Neural progenitor cell (in vitro differentiated cells): ENCODE data around the gene MAGI3. TPM values are rescaled to one million over a fixed set of nuclear protein-coding genes. Genes with fewer than 3 reads are reported as not detected.

Experiments used
- DNase-seq: peaks from one replicate; pipeline ENCODE4 v3.0.0-alpha.2; 2016; ENCODE audit warnings: low spot score
- H2AFZ ChIP-seq: fragments of 200-600 bp; sonication (generic); replicated peaks from 2 replicates; pipeline ENCODE4 v1.6.1; 2016; ENCODE audit warnings: antibody characterized with exemption
- H3F3A ChIP-seq: fragments of 200-600 bp; sonication (generic); 2 replicates; pipeline ENCODE4 v1.6.1; 2016; ENCODE audit warnings: antibody characterized with exemption, low read depth
- H3K27ac ChIP-seq: fragments of 200-600 bp; sonication (generic); 2 replicates; pipeline ENCODE4 v1.5.1; 2016; ENCODE audit warnings: mild to moderate bottlenecking
- H3K27me3 ChIP-seq: fragments of 200-600 bp; sonication (generic); 2 replicates; pipeline ENCODE4 v1.6.1; 2016; ENCODE audit warnings: mild to moderate bottlenecking, moderate library complexity
- H3K36me3 ChIP-seq: fragments of 200-600 bp; sonication (generic); 2 replicates; pipeline ENCODE4 v1.5.1; 2016
- H3K4me1 ChIP-seq: fragments of 200-600 bp; sonication (generic); 2 replicates; pipeline ENCODE4 v1.6.1; 2016; ENCODE audit warnings: mixed run types
- H3K4me2 ChIP-seq: fragments of 200-600 bp; sonication (generic); 2 replicates; pipeline ENCODE4 v1.6.1; 2016
- H3K4me3 ChIP-seq: fragments of 200-600 bp; sonication (generic); 2 replicates; pipeline ENCODE4 v1.5.1; 2016
- H3K79me2 ChIP-seq: fragments of 200-600 bp; sonication (generic); 2 replicates; pipeline ENCODE4 v1.6.1; 2016; ENCODE audit warnings: low read depth
- H3K9ac ChIP-seq: fragments of 200-600 bp; sonication (generic); 2 replicates; pipeline ENCODE4 v1.6.1; 2016
- H3K9me3 ChIP-seq: fragments of 200-600 bp; sonication (generic); 2 replicates; pipeline ENCODE4 v1.5.1; 2016; ENCODE audit warnings: low read depth
- H4K20me1 ChIP-seq: fragments of 200-600 bp; sonication (generic); 2 replicates; pipeline ENCODE4 v1.6.1; 2016; ENCODE audit warnings: low read depth
- H3K27ac Mint-ChIP-seq: 3 replicates; pipeline ENCODE4 v1.8.0; 2021; ENCODE audit warnings: mixed read lengths
- H3K27me3 Mint-ChIP-seq: 2 replicates; pipeline ENCODE4 v1.8.0; 2022; ENCODE audit warnings: low read depth, mild to moderate bottlenecking, inconsistent platforms, moderate library complexity, mixed read lengths; ENCODE audit not compliant: insufficient read depth
- H3K36me3 Mint-ChIP-seq: 3 replicates; pipeline ENCODE4 v1.8.0; 2021; ENCODE audit warnings: mixed read lengths
- H3K4me1 Mint-ChIP-seq: 3 replicates; pipeline ENCODE4 v1.8.0; 2021; ENCODE audit warnings: mixed read lengths
- H3K4me3 Mint-ChIP-seq: 3 replicates; pipeline ENCODE4 v1.8.0; 2021; ENCODE audit warnings: mild to moderate bottlenecking, moderate library complexity, mixed read lengths
- H3K9me3 Mint-ChIP-seq: 3 replicates; pipeline ENCODE4 v1.8.0; 2020; ENCODE audit warnings: mixed read lengths
- CTCF ChIP-seq: fragments of 200-600 bp; sonication (generic); IDR thresholded peaks from 2 replicates; pipeline ENCODE4 v1.5.1; 2017; ENCODE audit warnings: antibody characterized with exemption, mild to moderate bottlenecking
- EZH2 ChIP-seq: fragments of 200-600 bp; sonication (generic); IDR thresholded peaks from 2 replicates; pipeline ENCODE4 v1.6.1; 2017; ENCODE audit warnings: antibody characterized with exemption, mild to moderate bottlenecking, moderate library complexity
- EZH2phosphoT487 ChIP-seq: fragments of 200-600 bp; sonication (generic); IDR thresholded peaks from 2 replicates; pipeline ENCODE4 v1.6.1; 2017; ENCODE audit warnings: antibody characterized with exemption
- total RNA-seq: library from RNA; depleted of rRNA; stranded (reverse); fragments of >200 nt; gene quantifications from 2 replicates; pipeline ENCODE4 v1.2.3, GENCODE V29; 2015; ENCODE audit warnings: low replicate concordance

MAGI3 gene
- total RNA-seq, 1 donor from 2014 or later = 26.9 TPM

- no peak overlapping the region for H3K4me2 ChIP-seq
- no peak overlapping the region for H3K4me3 ChIP-seq
- no peaks in the 10 kb centered on the region for H3K4me1 Mint-ChIP-seq
- no peaks in the 10 kb centered on the region for H3K27me3 ChIP-seq
- no peak overlapping the region for H2AFZ ChIP-seq
- H3F3A ChIP-seq = no peaks in the 10 kb centered on the region
- no peaks in the 10 kb centered on the region for H3K27me3 Mint-ChIP-seq
- H3K36me3 ChIP-seq = no peaks in the 10 kb centered on the region
- H3K27ac Mint-ChIP-seq = no peak overlapping the region
- H3K4me1 ChIP-seq = no peaks in the 10 kb centered on the region
- no peak overlapping the region for H3K27ac ChIP-seq
- TF ChIP-seq CTCF = no peak
- TF ChIP-seq EZH2 = no peak
- TF ChIP-seq EZH2phosphoT487 = no peak
- no peak overlapping the region for H3K9ac ChIP-seq
- H3K9me3 ChIP-seq = no peaks in the 10 kb centered on the region
- H3K9me3 Mint-ChIP-seq = no peaks in the 10 kb centered on the region
- H3K4me3 Mint-ChIP-seq = no peak overlapping the region
- no peak for DNase-seq
- H3K79me2 ChIP-seq = peaks cover 9% of the 10 kb centered on the region
- no peaks in the 10 kb centered on the region for H4K20me1 ChIP-seq
- no peaks in the 10 kb centered on the region for H3K36me3 Mint-ChIP-seq
Measured at GRCh38 chr1:113434874-113435175, 44.5 kb downstream of the MAGI3 start.

- no peak for DNase-seq
- Mint-ChIP-seq H3K9me3 (no peaks in the 10 kb centered on the region), H3K27me3 (no peaks in the 10 kb centered on the region), H3K36me3 (no peaks in the 10 kb centered on the region), H3K4me1 (peaks cover 3% of the 10 kb centered on the region), H3K27ac (no peak overlapping the region), H3K4me3 (no peak overlapping the region)
- Histone ChIP-seq H3K27ac (no peak overlapping the region), H3K79me2 (peaks cover 12% of the 10 kb centered on the region), H3K36me3 (no peaks in the 10 kb centered on the region), H3K4me3 (no peak overlapping the region), H2AFZ (no peak overlapping the region), H3F3A (no peaks in the 10 kb centered on the region), H4K20me1 (no peaks in the 10 kb centered on the region), H3K9ac (no peak overlapping the region), H3K4me2 (no peak overlapping the region), H3K9me3 (no peaks in the 10 kb centered on the region), H3K4me1 (peaks cover 7% of the 10 kb centered on the region), H3K27me3 (no peaks in the 10 kb centered on the region)
- TF ChIP-seq CTCF (no peak), EZH2 (no peak), EZH2phosphoT487 (no peak)
Measured at GRCh38 chr1:113437554-113438341, 47.4 kb downstream of the MAGI3 start.

- TF ChIP-seq EZH2 (no peak), EZH2phosphoT487 (no peak), CTCF (no peak)
- H3K36me3 Mint-ChIP-seq = peaks cover under 1% of the 10 kb centered on the region
- H3F3A ChIP-seq = no peaks in the 10 kb centered on the region
Measured at GRCh38 chr1:113438505-113439276, 48.4 kb downstream of the MAGI3 start.

More at GRCh38 chr1:113438505-113439276, 48.4 kb downstream of the MAGI3 start:
- Histone ChIP-seq H3K27ac (no peak overlapping the region), H3K9me3 (no peaks in the 10 kb centered on the region), H3K4me1 (peaks cover 7% of the 10 kb centered on the region), H3K79me2 (peaks cover 20% of the 10 kb centered on the region), H3K36me3 (no peaks in the 10 kb centered on the region), H3K27me3 (no peaks in the 10 kb centered on the region), H4K20me1 (no peaks in the 10 kb centered on the region), H2AFZ (no peak overlapping the region), H3K9ac (no peak overlapping the region), H3K4me3 (no peak overlapping the region), H3K4me2 (no peak overlapping the region)
- peaks cover 3% of the 10 kb centered on the region for H3K9me3 Mint-ChIP-seq
- peaks cover 3% of the 10 kb centered on the region for H3K4me1 Mint-ChIP-seq
- H3K4me3 Mint-ChIP-seq = no peak overlapping the region
- DNase-seq = no peak
- no peak overlapping the region for H3K27ac Mint-ChIP-seq
- H3K27me3 Mint-ChIP-seq = no peaks in the 10 kb centered on the region
